ENCODE measurements around the gene SZT2.

DNA sequence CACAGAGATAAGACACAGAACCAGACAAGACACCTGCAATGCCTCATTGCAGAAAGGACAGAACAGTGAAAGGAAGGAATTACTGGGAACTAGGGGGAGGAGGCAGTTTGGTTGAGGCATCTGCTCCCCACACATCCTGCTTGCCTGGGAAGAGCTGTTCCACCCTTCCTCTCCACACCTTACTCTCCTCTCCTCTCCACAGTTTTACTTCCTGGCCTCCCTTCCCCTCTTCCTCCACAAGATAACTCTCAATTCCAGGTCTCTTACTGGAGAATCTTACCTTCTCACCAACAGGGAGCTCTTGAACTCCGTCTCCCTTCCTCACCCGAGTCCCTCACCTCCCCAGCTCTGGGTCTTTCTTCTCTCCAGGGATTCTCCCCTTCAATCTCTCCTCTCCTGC is 24.0 kb upstream of the SZT2 start:
- TF ChIP-seq EZH2 (IDR thresholded peaks at IDR 0.05) (no peak), EZH2phosphoT487 (IDR thresholded peaks at IDR 0.05) (no peak)
- TF ChIP-seq, protein P1, sequence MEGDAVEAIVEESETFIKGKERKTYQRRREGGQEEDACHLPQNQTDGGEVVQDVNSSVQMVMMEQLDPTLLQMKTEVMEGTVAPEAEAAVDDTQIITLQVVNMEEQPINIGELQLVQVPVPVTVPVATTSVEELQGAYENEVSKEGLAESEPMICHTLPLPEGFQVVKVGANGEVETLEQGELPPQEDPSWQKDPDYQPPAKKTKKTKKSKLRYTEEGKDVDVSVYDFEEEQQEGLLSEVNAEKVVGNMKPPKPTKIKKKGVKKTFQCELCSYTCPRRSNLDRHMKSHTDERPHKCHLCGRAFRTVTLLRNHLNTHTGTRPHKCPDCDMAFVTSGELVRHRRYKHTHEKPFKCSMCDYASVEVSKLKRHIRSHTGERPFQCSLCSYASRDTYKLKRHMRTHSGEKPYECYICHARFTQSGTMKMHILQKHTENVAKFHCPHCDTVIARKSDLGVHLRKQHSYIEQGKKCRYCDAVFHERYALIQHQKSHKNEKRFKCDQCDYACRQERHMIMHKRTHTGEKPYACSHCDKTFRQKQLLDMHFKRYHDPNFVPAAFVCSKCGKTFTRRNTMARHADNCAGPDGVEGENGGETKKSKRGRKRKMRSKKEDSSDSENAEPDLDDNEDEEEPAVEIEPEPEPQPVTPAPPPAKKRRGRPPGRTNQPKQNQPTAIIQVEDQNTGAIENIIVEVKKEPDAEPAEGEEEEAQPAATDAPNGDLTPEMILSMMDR (IDR thresholded peaks at IDR 0.05): no peak
